Lower leg skin (tissue), 4 donors: ENCODE measurements around the gene FNDC3A. TPM values are rescaled to one million over a fixed set of nuclear protein-coding genes. Genes with fewer than 3 reads are reported as not detected.
"Not testable (repeated sequence)": the region's sequence is repeated elsewhere in the genome, so short reads cannot be mapped to it uniquely, and the experiment has no call there.

Source experiments
- DNase-seq, 2 donors: peaks; one replicate each; pipeline ENCODE4 v3.0.0-alpha.2; 2019; ENCODE audit warnings: low spot score in 2 of 2
- H3K4me3 ChIP-seq: fragments of 200-600 bp; sonication (generic); 2 replicates; pipeline ENCODE4 v1.5.1; 2017; ENCODE audit warnings: mild to moderate bottlenecking, low read depth; ENCODE audit not compliant: poor library complexity, severe bottlenecking
- CTCF ChIP-seq, 3 donors: fragments of 450-650 bp; IDR thresholded peaks; one replicate each; pipeline ENCODE4 v1.5.1; 2016; ENCODE audit warnings: antibody characterized with exemption in 3 of 3, mild to moderate bottlenecking in 3 of 3, moderate library complexity in 2 of 3
- POLR2A ChIP-seq, 2 donors: fragments of 450-650 bp; IDR thresholded peaks; one replicate each; pipeline ENCODE4 v1.6.1; 2016 to 2017; ENCODE audit warnings: antibody characterized with exemption in 2 of 2, mild to moderate bottlenecking in 1 of 2, moderate library complexity in 1 of 2
- WGBS, 2 donors: methylation state at CpG; one replicate each; pipeline ENCODE4 v1.1.5; 2018; 5-methylcytosine and 5-hydroxymethylcytosine counted together
- intact Hi-C: fragments of 100-400 bp; cut with DNase I; formaldehyde crosslinking; loops from one replicate; pipeline ENCODE4 v1.15.0; 2023; ENCODE audit warnings: low total_unique reads
- total RNA-seq, 4 donors: library from RNA; depleted of rRNA; stranded (reverse); fragments of >200 nt; gene quantifications; one replicate each; pipeline ENCODE4 v1.1.0, GENCODE V29; 2016

The FNDC3A gene
- total RNA-seq, 4 donors from 2014 or later = 11.4 to 25.5 (median 15.5) TPM

GRCh38 chr13:49057176-49057575, 81.5 kb downstream of the FNDC3A start:
- TF ChIP-seq CTCF (IDR thresholded peaks at IDR 0.05) (no peak), POLR2A (IDR thresholded peaks at IDR 0.05) (no peak)
- 85 to 91% methylated on average over 3 of the region's 3 CpGs for WGBS, 2 donors

GRCh38 chr13:49058761-49059160, 83.0 kb downstream of the FNDC3A start:
- no peak for TF ChIP-seq CTCF (IDR thresholded peaks at IDR 0.05)
- no peak for TF ChIP-seq POLR2A (IDR thresholded peaks at IDR 0.05)
- intact Hi-C loops = no loop called here
- H3K4me3 ChIP-seq = no peak overlapping the region
- no peak for DNase-seq

More at GRCh38 chr13:49057176-49057575, 81.5 kb downstream of the FNDC3A start:
- DNase-seq = no peak
- intact Hi-C loops = no loop called here
- no peak overlapping the region for H3K4me3 ChIP-seq

- intact Hi-C loops = no loop called here
- no peak overlapping the region for H3K4me3 ChIP-seq
- no peak for DNase-seq
- no peak for TF ChIP-seq CTCF (IDR thresholded peaks at IDR 0.05)
- TF ChIP-seq POLR2A (IDR thresholded peaks at IDR 0.05) = no peak
- 92 to 95% methylated on average over 3 of the region's 3 CpGs for WGBS, 2 donors
These were observed 85.1 kb downstream of the FNDC3A start for GRCh38 chr13:49060678-49061387.

- intact Hi-C loops, H3K4me3 ChIP-seq, DNase-seq: not testable (repeated sequence)
These were observed 85.7 kb downstream of the FNDC3A start for GRCh38 chr13:49061388-49061752.

GRCh38 chr13:49062297-49062896, 86.7 kb downstream of the FNDC3A start:
- intact Hi-C loops = no loop called here
- H3K4me3 ChIP-seq = no peak overlapping the region
- no peak for TF ChIP-seq POLR2A (IDR thresholded peaks at IDR 0.05)
- no peak for DNase-seq
- 60 to 65% methylated on average over 3 of the region's 3 CpGs for WGBS, 2 donors

GRCh38 chr13:49063011-49063410, 87.3 kb downstream of the FNDC3A start:
- TF ChIP-seq CTCF (IDR thresholded peaks at IDR 0.05) (no peak), POLR2A (IDR thresholded peaks at IDR 0.05) (no peak)
- intact Hi-C loops = no loop called here
- DNase-seq = no peak

GRCh38 chr13:49063497-49063896, 87.8 kb downstream of the FNDC3A start:
- no peak overlapping the region for H3K4me3 ChIP-seq
- DNase-seq = no peak
- no peak for TF ChIP-seq CTCF (IDR thresholded peaks at IDR 0.05)
- no peak for TF ChIP-seq POLR2A (IDR thresholded peaks at IDR 0.05)
- intact Hi-C loops = no loop called here
- WGBS, 2 donors = 33 to 41% methylated on average over 1 of the region's 1 CpG

More at GRCh38 chr13:49063011-49063410, 87.3 kb downstream of the FNDC3A start:
- H3K4me3 ChIP-seq = no peak overlapping the region
